ENCODE data around the gene FNIP2.
"Not testable (repeated sequence)": the region's sequence is repeated elsewhere in the genome, so short reads cannot be mapped to it uniquely, and the experiment has no call there.

The FNIP2 gene

GRCh38 chr4:158875026-158875425, 106.2 kb downstream of the FNIP2 start:
- Mint-ChIP-seq H3K27me3 (ENCODE audit: low read depth) (no peaks in the 10 kb centered on the region), H3K4me1 (ENCODE audit: low read depth) (peaks cover 13% of the 10 kb centered on the region), H3K36me3 (ENCODE audit: low read depth) (peaks cover 53% of the 10 kb centered on the region), H3K4me3 (no peak overlapping the region), H3K27ac (no peak overlapping the region), H3K9me3 (peaks cover 13% of the 10 kb centered on the region)
- no peak for DNase-seq (ENCODE audit: low spot score)

- Mint-ChIP-seq H3K9me3 (peaks cover 13% of the 10 kb centered on the region), H3K27me3 (ENCODE audit: low read depth) (no peaks in the 10 kb centered on the region), H3K4me1 (ENCODE audit: low read depth) (peaks cover 13% of the 10 kb centered on the region), H3K4me3 (no peak overlapping the region), H3K27ac (no peak overlapping the region), H3K36me3 (ENCODE audit: low read depth) (peaks cover 51% of the 10 kb centered on the region)
- DNase-seq (ENCODE audit: low spot score), result no peak
Observed at GRCh38 chr4:158875455-158875854, 106.6 kb downstream of the FNIP2 start.

GRCh38 chr4:158877069-158877468, 108.2 kb downstream of the FNIP2 start:
- Mint-ChIP-seq H3K4me1 (ENCODE audit: low read depth) (peaks cover 13% of the 10 kb centered on the region), H3K27ac (no peak overlapping the region), H3K36me3 (ENCODE audit: low read depth) (peaks cover 47% of the 10 kb centered on the region), H3K9me3 (peaks cover 13% of the 10 kb centered on the region), H3K27me3 (ENCODE audit: low read depth) (no peaks in the 10 kb centered on the region), H3K4me3 (no peak overlapping the region)
- no peak for DNase-seq (ENCODE audit: low spot score)

GRCh38 chr4:158882142-158882541, 113.3 kb downstream of the FNIP2 start:
- H3K27ac Mint-ChIP-seq; H3K27me3 Mint-ChIP-seq (ENCODE audit: low read depth); H3K4me3 Mint-ChIP-seq; DNase-seq (ENCODE audit: low spot score); H3K4me1 Mint-ChIP-seq (ENCODE audit: low read depth): not testable (repeated sequence)
- Mint-ChIP-seq H3K36me3 (ENCODE audit: low read depth) (peaks cover 37% of the 10 kb centered on the region), H3K9me3 (peaks cover 13% of the 10 kb centered on the region)

- H3K4me3 Mint-ChIP-seq, result no peak overlapping the region
- peaks cover 24% of the 10 kb centered on the region for H3K36me3 Mint-ChIP-seq (ENCODE audit: low read depth)
- peaks cover 3% of the 10 kb centered on the region for H3K9me3 Mint-ChIP-seq
- H3K27me3 Mint-ChIP-seq (ENCODE audit: low read depth), result no peaks in the 10 kb centered on the region
- no peaks in the 10 kb centered on the region for H3K4me1 Mint-ChIP-seq (ENCODE audit: low read depth)
- DNase-seq (ENCODE audit: low spot score), result no peak
- H3K27ac Mint-ChIP-seq, result no peak overlapping the region
Observed at GRCh38 chr4:158884280-158884679, 115.5 kb downstream of the FNIP2 start.

GRCh38 chr4:158885564-158885963, 116.7 kb downstream of the FNIP2 start:
- no peaks in the 10 kb centered on the region for H3K27me3 Mint-ChIP-seq (ENCODE audit: low read depth)
- H3K9me3 Mint-ChIP-seq, result no peaks in the 10 kb centered on the region
- H3K4me1 Mint-ChIP-seq (ENCODE audit: low read depth), result no peaks in the 10 kb centered on the region
- H3K27ac Mint-ChIP-seq, result no peak overlapping the region
- H3K36me3 Mint-ChIP-seq (ENCODE audit: low read depth), result peaks cover 15% of the 10 kb centered on the region
- H3K4me3 Mint-ChIP-seq, result no peak overlapping the region
- DNase-seq (ENCODE audit: low spot score), result no peak

- H3K27ac Mint-ChIP-seq, result no peak overlapping the region
- no peaks in the 10 kb centered on the region for H3K9me3 Mint-ChIP-seq
- H3K4me3 Mint-ChIP-seq, result no peak overlapping the region
- DNase-seq (ENCODE audit: low spot score), result no peak
- H3K4me1 Mint-ChIP-seq (ENCODE audit: low read depth), result no peaks in the 10 kb centered on the region
- no peaks in the 10 kb centered on the region for H3K27me3 Mint-ChIP-seq (ENCODE audit: low read depth)
- peaks cover 6% of the 10 kb centered on the region for H3K36me3 Mint-ChIP-seq (ENCODE audit: low read depth)
Observed at GRCh38 chr4:158890294-158890693, 121.5 kb downstream of the FNIP2 start.

GRCh38 chr4:158891256-158891655, 122.4 kb downstream of the FNIP2 start:
- H3K4me1 Mint-ChIP-seq (ENCODE audit: low read depth), result no peaks in the 10 kb centered on the region
- peaks cover 11% of the 10 kb centered on the region for H3K36me3 Mint-ChIP-seq (ENCODE audit: low read depth)
- H3K27me3 Mint-ChIP-seq (ENCODE audit: low read depth), result no peaks in the 10 kb centered on the region
- no peaks in the 10 kb centered on the region for H3K9me3 Mint-ChIP-seq
- H3K27ac Mint-ChIP-seq, result no peak overlapping the region
- H3K4me3 Mint-ChIP-seq, result no peak overlapping the region
- DNase-seq (ENCODE audit: low spot score), result no peak

GRCh38 chr4:158894826-158895225, 126.0 kb downstream of the FNIP2 start:
- no peak for DNase-seq (ENCODE audit: low spot score)
- Mint-ChIP-seq H3K4me1 (ENCODE audit: low read depth) (peaks cover 5% of the 10 kb centered on the region), H3K36me3 (ENCODE audit: low read depth) (peaks cover 33% of the 10 kb centered on the region), H3K9me3 (peaks cover 9% of the 10 kb centered on the region), H3K27me3 (ENCODE audit: low read depth) (no peaks in the 10 kb centered on the region), H3K4me3 (no peak overlapping the region), H3K27ac (no peak overlapping the region)

- H3K4me3 Mint-ChIP-seq, result no peak overlapping the region
- H3K36me3 Mint-ChIP-seq (ENCODE audit: low read depth), result peaks cover 40% of the 10 kb centered on the region
Observed at GRCh38 chr4:158895797-158896576, 127.2 kb downstream of the FNIP2 start.

GRCh38 chr4:158896577-158897238, 127.9 kb downstream of the FNIP2 start:
- not testable (repeated sequence) for DNase-seq (ENCODE audit: low spot score); H3K4me3 Mint-ChIP-seq; H3K27ac Mint-ChIP-seq; H3K27me3 Mint-ChIP-seq (ENCODE audit: low read depth)
- peaks cover 13% of the 10 kb centered on the region for H3K9me3 Mint-ChIP-seq
- H3K36me3 Mint-ChIP-seq (ENCODE audit: low read depth), result peaks cover 43% of the 10 kb centered on the region
- H3K4me1 Mint-ChIP-seq (ENCODE audit: low read depth), result peaks cover 14% of the 10 kb centered on the region

More at GRCh38 chr4:158895797-158896576, 127.2 kb downstream of the FNIP2 start:
- DNase-seq (ENCODE audit: low spot score), result no peak
- no peaks in the 10 kb centered on the region for H3K27me3 Mint-ChIP-seq (ENCODE audit: low read depth)
- H3K9me3 Mint-ChIP-seq, result peaks cover 13% of the 10 kb centered on the region
- H3K27ac Mint-ChIP-seq, result no peak overlapping the region
- peaks cover 12% of the 10 kb centered on the region for H3K4me1 Mint-ChIP-seq (ENCODE audit: low read depth)

GRCh38 chr4:158900408-158900807, 131.6 kb downstream of the FNIP2 start:
- DNase-seq (ENCODE audit: low spot score); H3K27me3 Mint-ChIP-seq (ENCODE audit: low read depth); H3K4me3 Mint-ChIP-seq; H3K27ac Mint-ChIP-seq: not testable (repeated sequence)
- H3K36me3 Mint-ChIP-seq (ENCODE audit: low read depth), result peaks cover 54% of the 10 kb centered on the region
- peaks cover 22% of the 10 kb centered on the region for H3K4me1 Mint-ChIP-seq (ENCODE audit: low read depth)
- H3K9me3 Mint-ChIP-seq, result peaks cover 13% of the 10 kb centered on the region

- H3K4me3 Mint-ChIP-seq; H3K27me3 Mint-ChIP-seq (ENCODE audit: low read depth); H3K27ac Mint-ChIP-seq; DNase-seq (ENCODE audit: low spot score): not testable (repeated sequence)
- Mint-ChIP-seq H3K36me3 (ENCODE audit: low read depth) (peaks cover 48% of the 10 kb centered on the region), H3K9me3 (peaks cover 13% of the 10 kb centered on the region), H3K4me1 (ENCODE audit: low read depth) (peaks cover 26% of the 10 kb centered on the region)
Observed at GRCh38 chr4:158902280-158903078, 133.7 kb downstream of the FNIP2 start.

GRCh38 chr4:158903079-158903456, 134.2 kb downstream of the FNIP2 start:
- Mint-ChIP-seq H3K4me1 (ENCODE audit: low read depth) (peaks cover 24% of the 10 kb centered on the region), H3K36me3 (ENCODE audit: low read depth) (peaks cover 42% of the 10 kb centered on the region), H3K4me3 (no peak overlapping the region), H3K9me3 (peaks cover 12% of the 10 kb centered on the region), H3K27me3 (ENCODE audit: low read depth) (no peaks in the 10 kb centered on the region), H3K27ac (no peak overlapping the region)
- no peak for DNase-seq (ENCODE audit: low spot score)
